ENCODE results near the gene NUP50. TPM values are rescaled to one million over a fixed set of nuclear protein-coding genes. Genes with fewer than 3 reads are reported as not detected.

NUP50 gene
- total RNA-seq, 1 experiment from 2014 or later, result 134 TPM

DNA sequence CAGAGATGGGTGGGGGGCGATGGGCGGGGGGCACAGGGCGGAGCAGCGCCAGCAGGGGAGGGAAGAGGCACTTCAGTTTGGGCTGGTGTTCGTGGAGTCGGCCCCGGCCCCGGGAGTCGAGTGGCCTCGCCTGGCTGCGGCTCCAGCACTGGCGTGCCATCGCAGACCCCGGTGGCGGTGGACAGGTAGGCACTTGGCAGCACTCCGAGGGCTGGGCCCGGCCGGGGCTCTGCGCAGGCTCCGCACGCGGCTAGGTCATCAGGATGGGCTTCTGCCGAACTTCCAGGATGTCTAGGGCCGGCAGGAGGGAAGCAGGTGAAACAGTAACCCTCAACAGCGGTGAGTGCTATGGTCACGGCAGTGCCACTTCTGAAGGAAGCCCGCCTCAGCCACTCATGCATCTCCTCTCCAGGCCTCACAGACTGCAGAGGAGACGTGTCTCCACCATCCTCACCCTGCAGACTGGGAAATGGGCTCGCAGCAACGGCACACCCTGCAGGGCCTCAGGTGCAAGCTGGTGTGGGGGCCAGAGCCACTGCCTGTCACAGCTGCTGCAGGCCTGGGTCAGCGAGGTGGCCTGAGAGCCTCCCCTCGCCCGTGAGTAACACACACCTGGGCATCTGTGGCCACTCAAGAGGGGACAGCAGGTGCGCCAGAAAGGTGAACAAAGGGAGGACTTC, 33.3 kb downstream of the NUP50 start:
- Histone ChIP-seq H2AFZ (ENCODE audit: low read length) (no peak overlapping the region), H3K79me1 (ENCODE audit: insufficient read depth, low read depth, low read length, poor library complexity, severe bottlenecking) (no peaks in the 10 kb centered on the region), H3K4me2 (ENCODE audit: insufficient read depth, insufficient read length, low read length) (no peak overlapping the region), H2BK120ac (ENCODE audit: low read depth, low read length, poor library complexity, severe bottlenecking) (no peak overlapping the region), H3K27ac (ENCODE audit: insufficient read length, low read depth, low read length) (no peak overlapping the region), H2AK5ac (ENCODE audit: insufficient read length, low read length) (no peak overlapping the region), H2BK5ac (ENCODE audit: insufficient read length, low read length) (no peak overlapping the region), H4K8ac (replicated peaks; ENCODE audit: insufficient read length, low read depth, low read length) (no peak overlapping the region), H3K56ac (ENCODE audit: insufficient read length, low read depth, low read length) (no peak overlapping the region), H3K23me2 (ENCODE audit: insufficient read length, low read depth, low read length, poor library complexity, severe bottlenecking) (no peaks in the 10 kb centered on the region), H4K91ac (ENCODE audit: insufficient read length, low read depth, low read length) (no peak overlapping the region), H3K14ac (ENCODE audit: insufficient read depth, low read length) (no peak overlapping the region), H3K23ac (ENCODE audit: insufficient read length, low read depth, low read length) (no peak overlapping the region), H3K4ac (ENCODE audit: low read depth, low read length) (no peak overlapping the region), H4K20me1 (ENCODE audit: control insufficient read depth, insufficient read depth, insufficient read length) (no peaks in the 10 kb centered on the region), H3K4me1 (ENCODE audit: insufficient read depth, low read length) (no peaks in the 10 kb centered on the region; the same call in 1 of the 2 replicates), H2BK12ac (ENCODE audit: insufficient read length, low read depth, low read length) (no peak overlapping the region), H3K9me3 (ENCODE audit: control insufficient read depth, low read depth, low read length) (no peaks in the 10 kb centered on the region), H3T11ph (ENCODE audit: low read length) (no peak overlapping the region), H3K79me2 (ENCODE audit: insufficient read depth, low read length) (no peaks in the 10 kb centered on the region), H3K9ac (ENCODE audit: extremely low read depth, insufficient read length, low read length) (no peak overlapping the region), H3K18ac (ENCODE audit: insufficient read length, low read depth, low read length) (no peak overlapping the region), H2BK15ac (ENCODE audit: low read depth, low read length) (no peak overlapping the region), H2BK20ac (ENCODE audit: low read depth, low read length, poor library complexity, severe bottlenecking) (no peak overlapping the region), H3K27me3 (ENCODE audit: insufficient read depth, low read length) (no peaks in the 10 kb centered on the region), H4K5ac (ENCODE audit: insufficient read length, low read depth, low read length) (no peak overlapping the region)
- H3K9me3 Mint-ChIP-seq, result no peaks in the 10 kb centered on the region
- WGBS (ENCODE audit: extremely low coverage, insufficient read length, low lambda C conversion rate), result no CpG with 5 or more reads among the region's 34 CpGs
- H3K27ac Mint-ChIP-seq, result no peak overlapping the region; a peak in 2 of 7 replicates
- DNase-seq, result no peak
- TF ChIP-seq CTCF (conservative IDR thresholded peaks at IDR 0.05), result no peak
- H3K27me3 Mint-ChIP-seq (ENCODE audit: low read depth), result no peaks in the 10 kb centered on the region
- H3K36me3 Mint-ChIP-seq (ENCODE audit: insufficient read depth in 1 of 3, low read depth in 3 of 3), result peaks cover 4 to 29% (median 27%) of the 10 kb centered on the region in 3 experiments; a peak in 6 of 7 replicates
- H3K4me1 Mint-ChIP-seq, result peaks cover 40 to 47% of the 10 kb centered on the region in 2 experiments
- no peak overlapping the region for H3K4me3 Mint-ChIP-seq
